B cell (primary cell): ENCODE measurements around the gene ALG2.

Experiments used
- CTCF ChIP-seq: fragments of 200-600 bp; IDR thresholded peaks from one replicate; pipeline ENCODE4 v1.8.0; 2022; ENCODE audit warnings: antibody characterized with exemption, mild to moderate bottlenecking
- EZH2 ChIP-seq: IDR thresholded peaks from 2 replicates; pipeline ENCODE4 v1.6.1; 2012; ENCODE audit warnings: borderline replicate concordance, low read depth, mild to moderate bottlenecking, moderate library complexity, low read length; ENCODE audit not compliant: insufficient read depth, poor library complexity, severe bottlenecking

GRCh38 chr9:99244344-99245260 lies 22.9 kb upstream of the ALG2 start:
- TF ChIP-seq EZH2 (no peak), CTCF (peak; percentile 28)
